HepG2 (cell line): Measurements from ENCODE around the gene SARS2. TPM values are rescaled to one million over a fixed set of nuclear protein-coding genes. Genes with fewer than 3 reads are reported as not detected.

ENCODE experiments used
- GTF3A ChIP-seq: sonication (generic); formaldehyde crosslinking; conservative IDR thresholded peaks from 2 replicates; pipeline ENCODE4 v1.4.0; 2020; ENCODE audit warnings: mild to moderate bottlenecking, missing genetic modification reagents
- HNRNPH1 ChIP-seq: fragments of 200-400 bp; formaldehyde crosslinking; optimal IDR thresholded peaks from 2 replicates; pipeline ENCODE3; 2017; ENCODE audit warnings: mild to moderate bottlenecking, low read depth, low read length
- HOXD1 ChIP-seq: sonication (generic); formaldehyde crosslinking; IDR thresholded peaks from 2 replicates; pipeline ENCODE4 v1.5.0; 2020; ENCODE audit warnings: missing genetic modification reagents
- NCOA2 ChIP-seq: sonication (generic); formaldehyde crosslinking; IDR thresholded peaks from 2 replicates; pipeline ENCODE4 v1.8.0; 2022; ENCODE audit warnings: inconsistent platforms
- POGK ChIP-seq: sonication (generic); formaldehyde crosslinking; conservative IDR thresholded peaks from 2 replicates; pipeline ENCODE4 v1.8.0; 2022; ENCODE audit warnings: mild to moderate bottlenecking, moderate library complexity, missing genetic modification reagents
- REST ChIP-seq, 2 experiments: IDR thresholded peaks; 2 replicates each; pipeline ENCODE4 v1.6.1; 2011 to 2012; ENCODE audit warnings: low read length in 2 of 2, borderline replicate concordance in 1 of 2, low read depth in 1 of 2, mild to moderate bottlenecking in 1 of 2, moderate library complexity in 1 of 2
- RFX3 ChIP-seq: IDR thresholded peaks from 2 replicates; pipeline ENCODE4 v1.6.1; 2016; ENCODE audit warnings: missing biosample characterization, missing genetic modification reagents
- SMAD1 ChIP-seq: sonication (generic); formaldehyde crosslinking; IDR thresholded peaks from 2 replicates; pipeline ENCODE4 v1.4.0; 2020; ENCODE audit warnings: missing genetic modification reagents, low read depth, mild to moderate bottlenecking, borderline replicate concordance
- STAT6 ChIP-seq: sonication (generic); formaldehyde crosslinking; IDR thresholded peaks from 2 replicates; pipeline ENCODE4 v1.4.0; 2020; ENCODE audit warnings: missing genetic modification reagents, mild to moderate bottlenecking, borderline replicate concordance
- TBL1XR1 ChIP-seq: fragments of 150-350 bp; IDR thresholded peaks from 2 replicates; pipeline ENCODE4 v1.6.1; 2014; ENCODE audit warnings: borderline replicate concordance, low read length; ENCODE audit not compliant: partially characterized antibody
- ZNF230 ChIP-seq: sonication (generic); formaldehyde crosslinking; IDR thresholded peaks from 2 replicates; pipeline ENCODE4 v1.4.0; 2020; ENCODE audit warnings: mild to moderate bottlenecking, missing genetic modification reagents
- ZNF563 ChIP-seq: sonication (generic); formaldehyde crosslinking; IDR thresholded peaks from 2 replicates; pipeline ENCODE4 v1.8.0; 2022; ENCODE audit warnings: mild to moderate bottlenecking, moderate library complexity, missing genetic modification reagents
- ZNF713 ChIP-seq: sonication (generic); formaldehyde crosslinking; IDR thresholded peaks from 2 replicates; pipeline ENCODE4 v1.4.0; 2020; ENCODE audit warnings: mild to moderate bottlenecking, missing genetic modification reagents
- ZNF740 ChIP-seq: sonication (generic); formaldehyde crosslinking; IDR thresholded peaks from 2 replicates; pipeline ENCODE4 v1.4.0; 2020; ENCODE audit warnings: missing genetic modification reagents
- ZNF83 ChIP-seq: sonication (generic); formaldehyde crosslinking; IDR thresholded peaks from 2 replicates; pipeline ENCODE4 v1.4.0; 2020; ENCODE audit warnings: missing genetic modification reagents, mild to moderate bottlenecking, borderline replicate concordance
- ZNF839 ChIP-seq: sonication (generic); formaldehyde crosslinking; IDR thresholded peaks from 2 replicates; pipeline ENCODE4 v1.4.0; 2020; ENCODE audit warnings: missing genetic modification reagents, mild to moderate bottlenecking, borderline replicate concordance
- ZNF891 ChIP-seq: sonication (generic); formaldehyde crosslinking; IDR thresholded peaks from 2 replicates; pipeline ENCODE4 v1.5.0; 2020; ENCODE audit warnings: mild to moderate bottlenecking, missing genetic modification reagents
- ZSCAN29 ChIP-seq: sonication (generic); formaldehyde crosslinking; conservative IDR thresholded peaks from 2 replicates; pipeline ENCODE4 v1.4.0; 2020; ENCODE audit warnings: mild to moderate bottlenecking, missing genetic modification reagents
- polyA plus RNA-seq, 8 experiments: library from polyadenylated mRNA; depleted of rRNA in 3 of 8; stranded (reverse) in 7 of 8; unstranded in 1 of 8; fragments of >200 nt; fragmentation: Illumina TruSeq in 4 of 8; extraction: Trizol in 4 of 8; gene quantifications; 2 replicates each; pipeline versions ENCODE4 v1.2.1 to v1.2.3, GENCODE V29; 2011 to 2016; ENCODE audit warnings: low read depth in 4 of 8, missing spikeins in 1 of 8, mixed read lengths in 1 of 8; ENCODE audit not compliant: insufficient read depth in 1 of 8
- total RNA-seq, 5 experiments: library from RNA; depleted of rRNA; stranded (reverse); fragments of >200 nt; fragmentation: Illumina TruSeq; extraction: Trizol; gene quantifications; 2 replicates each; pipeline ENCODE4 v1.2.3, GENCODE V29; 2016; ENCODE audit warnings: low read depth in 1 of 5

Gene SARS2
- total and polyA plus RNA-seq, 2 of the 13 experiments (the other 11 are each of a cell fraction or from before 2014, with no cell fraction given), result 40.0 to 48.6 TPM

- no peak for TF ChIP-seq REST (IDR thresholded peaks at IDR 0.05; ENCODE audit: borderline replicate concordance in 1 of 2, low read depth in 1 of 2, low read length in 2 of 2)
- no peak for TF ChIP-seq STAT6 (CRISPR knock-in tag)
- 0 out of 2 replicates have a peak, but pooled peaks have one; percentile 51 for TF ChIP-seq SMAD1 (CRISPR knock-in tag)
- 0 out of 2 replicates have a peak, but pooled peaks have one; percentile 58 for TF ChIP-seq HOXD1 (CRISPR knock-in tag)
- TF ChIP-seq HNRNPH1, result no peak
- peak; percentile 73 for TF ChIP-seq ZNF563
- TF ChIP-seq ZNF230 (CRISPR knock-in tag), result no peak; the same call in 1 of the 2 replicates
- no peak; the same call in 1 of the 2 replicates for TF ChIP-seq NCOA2 (CRISPR knock-in tag)
- TF ChIP-seq TBL1XR1, result peak; percentile 17
- TF ChIP-seq ZNF839, result 0 out of 2 replicates have a peak, but pooled peaks have one; percentile 29
- no peak for TF ChIP-seq ZNF713 (CRISPR knock-in tag)
- no peak for TF ChIP-seq GTF3A (CRISPR knock-in tag)
- no peak for TF ChIP-seq RFX3 (CRISPR knock-in tag)
- TF ChIP-seq POGK, result no peak
- TF ChIP-seq ZNF83 (CRISPR knock-in tag), result no peak
- no peak for TF ChIP-seq ZNF891 (CRISPR knock-in tag)
- no peak for TF ChIP-seq ZSCAN29 (CRISPR knock-in tag)
- TF ChIP-seq ZNF740 (CRISPR knock-in tag), result no peak
Measured at GRCh38 chr19:38899447-38900201, 30.9 kb downstream of the SARS2 start, which contains the start of the genes NFKBIB and SIRT2 (continued).
